HG02970 (cell line): ENCODE measurements around the gene UGT2B7.
A peak's percentile ranks its signal among the peaks of the same experiment; 100 is the strongest.
"Not testable (repeated sequence)": the region's sequence is repeated elsewhere in the genome, so short reads cannot be mapped to it uniquely, and the experiment has no call there.

Experiments
- ATAC-seq: cut with Tn5 transposase; IDR thresholded peaks from one replicate; pipeline ENCODE4 v1.9.1; 2021; ENCODE audit warnings: mild to moderate bottlenecking, moderate library complexity, moderate number of reproducible peaks; ENCODE audit not compliant: unreplicated experiment, low FRiP score

The UGT2B7 gene

DNA sequence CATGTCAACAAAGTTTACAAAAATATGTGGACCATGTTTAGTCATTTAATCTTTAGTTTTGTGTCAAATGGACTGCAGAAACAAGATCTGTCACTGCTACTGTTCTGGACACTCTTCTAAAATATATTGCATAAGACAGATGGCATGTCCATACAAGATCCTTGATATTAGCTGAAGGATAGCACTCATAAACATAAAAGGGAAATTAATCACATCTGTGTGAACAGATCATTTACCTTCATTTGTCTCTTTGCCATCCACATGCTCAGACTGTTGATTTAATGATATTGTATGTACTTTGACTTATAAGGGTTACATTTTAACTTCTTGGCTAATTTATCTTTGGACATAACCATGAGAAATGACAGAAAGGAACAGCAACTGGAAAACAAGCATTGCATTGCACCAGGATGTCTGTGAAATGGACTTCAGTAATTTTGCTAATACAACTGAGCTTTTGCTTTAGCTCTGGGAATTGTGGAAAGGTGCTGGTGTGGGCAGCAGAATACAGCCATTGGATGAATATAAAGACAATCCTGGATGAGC is at the start of gene UGT2B7:
Gene UGT2B7, plus strand, starts transcription at position 364 of the 546 bp plus-strand sequence. Its CDS starts 47 bp downstream, at position 411.
- ATAC-seq, result no peak

DNA sequence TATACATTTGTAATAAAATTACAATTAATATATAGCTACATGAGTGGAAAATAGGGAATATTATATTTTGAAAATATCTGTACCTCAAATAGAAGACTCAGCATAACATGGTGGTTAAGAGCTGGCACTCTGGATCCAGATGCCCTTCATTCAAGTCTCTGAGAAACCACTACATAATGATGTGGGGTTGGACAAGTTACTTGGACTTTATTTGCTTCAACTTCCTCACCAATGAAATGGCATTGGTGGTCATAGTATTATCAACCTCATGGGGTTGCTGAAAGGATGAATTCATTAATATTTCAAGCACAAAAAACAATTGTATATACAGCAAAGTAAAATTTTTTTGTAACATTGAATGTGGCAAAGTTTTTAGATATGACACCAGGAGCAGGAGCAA is 46.4 kb upstream of the UGT2B7 start:
- no peak for ATAC-seq

DNA sequence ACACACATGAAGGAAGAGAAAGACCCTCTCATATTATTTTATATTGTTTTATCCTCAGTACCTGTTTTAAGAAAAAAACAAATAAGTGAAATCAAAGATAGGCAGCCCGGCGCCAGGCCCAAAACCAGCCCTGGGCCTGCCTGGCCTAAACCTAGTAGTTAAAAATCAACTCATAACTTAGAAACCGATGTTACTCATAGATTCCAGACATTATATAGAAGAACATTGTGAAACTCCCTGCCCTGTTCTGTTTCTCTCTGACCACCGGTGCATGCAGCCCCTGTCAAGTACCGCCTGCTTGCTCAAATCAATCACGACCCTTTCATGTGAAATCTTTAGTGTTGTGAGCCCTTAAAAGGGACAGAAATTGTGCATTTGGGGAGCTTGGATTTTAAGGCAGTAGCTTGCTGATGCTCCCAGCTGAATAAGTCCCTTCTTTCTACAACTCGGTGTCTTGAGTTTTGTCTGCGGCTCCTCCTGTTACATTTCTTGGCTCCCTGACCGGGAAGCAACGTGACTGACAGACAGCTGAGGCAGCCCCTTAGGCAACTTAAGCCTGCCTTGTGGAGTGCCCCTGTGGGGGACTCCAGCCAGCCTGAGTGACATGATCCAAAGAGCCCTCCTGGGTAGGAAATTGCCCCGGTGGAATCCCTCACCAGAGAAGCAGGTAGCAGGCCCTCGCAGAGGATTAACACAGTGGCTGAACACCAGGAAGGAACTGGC is 45.3 kb upstream of the UGT2B7 start:
- not testable (repeated sequence) for ATAC-seq

DNA sequence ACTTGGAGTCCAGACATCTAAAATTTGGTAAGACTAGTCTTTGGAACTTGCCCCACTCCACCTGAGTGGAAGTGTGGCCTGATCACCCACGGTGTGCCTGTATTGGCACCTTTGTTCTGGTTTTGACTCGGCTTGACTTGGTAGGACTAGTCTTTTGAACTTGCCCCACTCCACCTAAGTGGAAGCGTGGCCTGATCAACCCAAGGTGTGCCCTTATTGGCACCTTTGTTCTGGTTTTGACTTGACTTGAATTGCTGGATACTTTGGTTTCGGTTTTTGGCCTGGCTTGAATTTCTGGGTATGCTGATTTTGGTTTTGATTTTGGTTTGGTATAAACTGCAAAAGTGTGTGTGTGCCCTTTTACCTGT is 44.7 kb upstream of the UGT2B7 start:
- ATAC-seq, result no peak

DNA sequence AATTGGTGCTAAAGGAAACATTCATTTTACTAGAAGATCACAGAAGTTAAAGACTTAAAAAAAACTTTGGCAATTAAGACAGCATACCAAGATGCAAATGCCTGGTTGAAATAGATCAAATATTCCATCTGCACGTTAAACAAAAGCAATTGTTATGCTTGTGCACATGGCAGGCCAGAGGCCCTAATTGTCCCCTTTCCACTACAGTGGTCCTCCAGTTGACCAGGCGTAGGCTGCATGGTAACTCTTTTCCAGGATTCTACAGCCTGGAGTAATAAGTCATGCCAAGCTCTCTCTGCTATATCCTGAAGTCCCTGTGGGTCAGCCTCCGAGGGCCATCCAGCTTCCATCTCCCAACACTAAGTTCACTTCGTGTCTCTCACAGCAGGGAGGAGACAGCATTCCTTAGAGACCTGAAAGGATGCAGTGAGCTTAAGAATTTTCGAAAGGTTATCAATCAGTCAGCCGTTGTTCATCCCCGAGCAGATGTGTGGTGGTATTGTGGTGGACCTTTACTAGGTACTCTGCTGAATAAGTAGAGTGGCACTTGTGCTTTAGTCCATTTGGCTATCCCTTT is 42.9 kb upstream of the UGT2B7 start:
- not testable (repeated sequence) for ATAC-seq

GRCh38 chr4:69054033-69054432 is 42.2 kb upstream of the UGT2B7 start:
- not testable (repeated sequence) for ATAC-seq

DNA sequence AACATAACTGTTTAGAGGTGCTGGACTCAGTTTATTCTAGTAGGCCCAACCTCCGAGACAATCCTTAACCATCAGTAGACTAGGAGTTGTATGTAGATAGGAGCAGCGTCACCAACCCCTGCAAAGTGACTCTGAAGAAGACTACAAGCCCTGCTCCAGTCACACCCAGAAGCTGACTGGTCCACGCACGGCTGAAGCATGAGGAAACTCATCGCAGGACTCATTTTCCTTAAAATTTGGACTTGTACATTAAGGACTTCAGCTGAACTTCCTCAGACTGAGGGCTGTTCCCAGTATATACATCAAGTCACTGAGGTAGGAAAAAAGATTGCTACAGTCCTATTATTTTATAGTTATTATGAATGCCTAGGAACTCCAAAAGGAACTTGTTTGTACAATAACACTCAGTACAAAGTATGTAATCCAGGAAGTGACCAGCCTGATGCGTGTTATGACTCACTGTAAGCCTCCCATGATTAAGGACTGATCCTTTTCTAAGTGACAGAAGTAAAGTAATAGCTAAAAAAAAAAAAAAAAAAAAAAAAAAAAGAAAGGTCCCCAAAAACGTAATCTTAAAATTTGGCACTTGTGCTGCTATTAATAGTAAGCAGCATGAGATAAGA is 41.6 kb upstream of the UGT2B7 start:
- ATAC-seq, result no peak

- ATAC-seq, result no peak
Observed at GRCh38 chr4:69056150-69056549, 40.1 kb upstream of the UGT2B7 start.

DNA sequence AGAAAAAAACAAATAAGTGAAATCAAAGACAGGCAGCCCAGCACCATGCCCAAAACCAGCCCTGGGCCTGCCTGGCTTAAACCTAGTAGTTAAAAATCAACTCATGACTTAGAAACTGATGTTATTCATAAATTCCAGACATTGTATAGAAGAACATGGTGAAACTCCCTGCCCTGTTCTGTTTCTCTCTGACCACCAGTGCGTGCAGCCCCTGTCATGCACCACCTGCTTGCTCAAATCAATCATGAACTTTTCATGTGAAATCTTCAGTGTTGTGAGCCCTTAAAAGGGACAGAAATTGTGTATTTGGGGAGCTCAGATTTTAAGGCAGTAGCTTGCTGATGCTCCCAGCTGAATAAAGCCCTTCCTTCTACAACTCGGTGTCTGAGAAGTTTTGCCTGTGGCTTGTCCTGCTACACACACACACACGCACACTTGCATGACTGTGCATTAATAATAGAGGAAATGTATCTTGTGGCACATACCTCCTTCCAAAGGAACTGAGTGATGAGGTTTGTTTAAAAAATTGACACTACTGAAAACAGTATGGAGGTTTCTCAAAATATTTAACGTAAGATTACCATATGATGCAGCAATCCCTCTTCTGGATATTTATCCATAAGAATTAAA is 39.2 kb upstream of the UGT2B7 start:
- no peak for ATAC-seq

DNA sequence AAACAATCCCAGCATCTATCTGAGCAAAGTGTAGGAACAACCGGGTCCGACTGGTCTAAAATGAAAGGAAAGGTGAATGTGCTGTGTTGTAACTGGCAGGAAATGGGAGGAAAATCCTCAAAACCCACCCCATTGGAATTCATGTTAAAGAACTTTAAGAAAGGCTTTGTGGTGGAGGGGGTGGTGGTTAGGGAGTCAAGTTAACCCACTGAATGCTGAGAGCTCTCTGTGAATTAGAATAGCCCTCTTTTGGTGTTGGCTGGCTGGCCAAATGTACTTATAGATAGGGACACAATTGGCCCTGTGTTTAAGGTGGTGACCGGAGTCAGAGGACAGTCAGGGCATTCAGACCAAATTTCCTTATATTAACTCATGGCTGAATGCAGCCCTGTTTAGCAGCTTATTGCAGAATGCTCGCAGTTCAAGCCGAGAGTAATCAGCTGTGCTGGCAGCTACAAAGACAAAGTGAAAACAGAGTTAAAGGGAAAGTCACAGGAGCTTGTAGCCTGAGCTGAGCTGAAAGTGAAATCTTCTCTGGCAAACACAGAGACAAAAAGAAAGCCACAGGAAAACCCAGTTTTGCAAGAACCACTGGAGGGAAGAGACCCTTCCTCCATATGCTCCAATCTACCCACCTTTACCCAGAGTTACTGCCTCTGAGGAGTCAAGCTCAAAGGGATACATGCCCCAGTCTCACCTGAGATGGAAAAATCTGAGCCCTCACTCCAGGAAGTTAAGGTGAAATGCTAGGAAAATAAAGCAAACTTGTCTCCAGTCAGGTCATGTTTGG is 38.5 kb upstream of the UGT2B7 start:
- ATAC-seq, result peak; percentile 62

DNA sequence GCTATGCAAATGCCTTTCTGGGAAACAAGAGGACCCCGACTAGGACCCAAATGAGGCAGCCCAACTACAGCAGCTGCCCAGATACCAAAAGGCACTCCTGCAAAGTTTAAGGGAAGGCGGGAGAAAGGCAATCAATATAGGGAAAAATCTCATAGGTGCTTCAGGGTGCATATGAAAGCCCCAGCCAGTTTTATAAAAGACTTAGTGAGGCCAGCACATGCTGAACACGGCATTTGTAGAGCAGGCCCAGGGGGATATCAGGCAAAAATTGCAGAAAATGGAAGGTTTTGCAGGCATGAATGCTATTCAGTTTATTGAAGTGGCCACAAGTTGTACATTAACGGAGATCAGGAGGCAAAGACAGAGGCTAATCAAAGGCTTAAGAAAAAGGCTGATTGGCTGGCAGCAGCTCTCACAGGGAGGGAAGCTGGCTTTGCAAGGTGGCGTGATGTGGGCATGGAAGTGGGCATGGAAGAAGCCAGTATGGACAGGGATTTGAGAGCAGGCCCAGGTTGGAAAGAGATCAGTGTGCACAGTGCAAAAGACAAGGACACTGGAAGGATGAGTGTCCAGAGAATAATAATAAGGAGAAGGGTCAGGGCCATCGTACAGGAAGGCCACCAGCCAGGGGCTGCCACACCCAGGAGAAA is 37.7 kb upstream of the UGT2B7 start:
- ATAC-seq, result peak; percentile 9

- no peak for ATAC-seq
Observed at GRCh38 chr4:69060651-69061308, 35.5 kb upstream of the UGT2B7 start.

- ATAC-seq, result no peak
Observed at GRCh38 chr4:69064391-69064790, 31.9 kb upstream of the UGT2B7 start.

- ATAC-seq, result no peak
Observed at GRCh38 chr4:69066945-69067344, 29.3 kb upstream of the UGT2B7 start.

DNA sequence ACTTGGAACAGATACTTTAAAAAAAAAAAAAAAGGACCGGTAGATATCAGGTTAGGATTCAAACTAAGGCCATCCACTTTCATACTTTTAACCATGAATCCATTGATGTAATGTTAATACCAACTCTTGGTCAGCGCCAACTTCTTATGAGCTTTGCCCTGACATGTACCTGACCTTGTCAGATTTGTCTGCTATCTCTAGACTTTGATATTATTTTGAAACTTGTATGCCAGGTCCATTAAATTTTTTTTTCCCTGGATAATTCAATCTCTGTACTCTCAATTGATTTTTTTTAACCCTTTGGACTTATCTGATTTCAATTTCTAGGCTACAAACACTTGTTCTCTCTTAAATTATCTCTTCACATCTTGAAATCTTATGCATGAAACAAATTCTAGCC is 27.2 kb upstream of the UGT2B7 start:
- ATAC-seq, result no peak

- ATAC-seq, result no peak
Observed at GRCh38 chr4:69070590-69070989, 25.7 kb upstream of the UGT2B7 start.

DNA sequence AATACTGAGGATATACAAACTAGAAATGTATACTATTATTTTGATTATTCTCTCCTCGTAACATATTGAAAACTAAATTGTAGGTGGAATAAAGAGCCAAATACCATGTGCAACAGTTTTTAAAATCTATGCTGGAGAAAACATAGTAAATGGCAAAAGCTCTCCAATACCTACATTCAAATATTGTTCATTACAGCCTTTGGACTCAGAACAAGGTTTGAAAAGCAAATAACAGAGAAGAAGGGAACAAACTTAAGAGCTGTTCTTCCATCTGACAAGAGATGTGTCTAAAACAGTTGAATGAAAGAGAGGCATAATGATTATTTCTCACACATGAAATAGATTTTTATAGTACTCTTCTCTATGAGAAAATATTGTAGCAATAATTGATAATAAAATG is 25.0 kb upstream of the UGT2B7 start:
- no peak for ATAC-seq

- ATAC-seq, result no peak
Observed at GRCh38 chr4:69073375-69073774, 22.9 kb upstream of the UGT2B7 start.

DNA sequence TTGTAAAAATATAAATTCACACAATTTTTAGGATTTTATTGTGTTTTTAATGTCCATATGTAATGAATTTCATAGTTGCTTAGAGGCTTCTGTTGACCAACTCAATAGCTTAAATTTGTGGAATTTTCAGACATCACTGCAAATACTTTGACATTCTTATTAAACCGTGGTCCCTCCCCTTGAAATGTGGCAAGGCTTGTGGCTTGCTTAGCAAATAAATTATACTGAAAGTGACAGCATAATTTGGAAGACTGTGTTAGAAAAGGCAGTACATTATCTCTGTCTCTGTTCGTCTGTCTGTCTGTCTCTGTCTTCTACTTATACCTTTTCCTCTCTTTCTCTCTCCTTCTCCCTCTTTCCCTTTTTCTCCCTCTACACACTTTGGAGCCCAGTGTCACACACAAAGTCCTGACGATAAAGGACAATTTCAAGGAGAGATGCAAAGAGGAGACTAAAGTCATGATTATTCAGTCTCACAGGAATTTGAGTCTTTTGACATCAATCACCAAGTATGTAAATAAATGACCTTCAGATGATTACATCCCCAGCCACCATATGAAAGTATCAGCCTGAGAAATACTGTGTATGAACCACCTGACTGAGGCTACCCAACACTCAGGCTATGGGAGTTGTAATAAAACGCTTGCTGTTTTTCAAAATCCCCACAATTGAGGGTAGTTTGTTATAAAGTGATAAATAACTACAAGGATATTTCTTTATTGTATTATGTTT is 21.0 kb upstream of the UGT2B7 start:
- ATAC-seq, result no peak
